ENCODE data around the gene PIKFYVE.

- TF ChIP-seq POLR2A (IDR thresholded peaks at IDR 0.05; ENCODE audit: low read length) = no peak
- TF ChIP-seq GATA1 (IDR thresholded peaks at IDR 0.05; ENCODE audit: low read depth, low read length) = no peak
These were observed 80.7 kb downstream of the PIKFYVE start for GRCh38 chr2:208346756-208347155.
